ENCODE measurements around the gene MFSD12.

DNA sequence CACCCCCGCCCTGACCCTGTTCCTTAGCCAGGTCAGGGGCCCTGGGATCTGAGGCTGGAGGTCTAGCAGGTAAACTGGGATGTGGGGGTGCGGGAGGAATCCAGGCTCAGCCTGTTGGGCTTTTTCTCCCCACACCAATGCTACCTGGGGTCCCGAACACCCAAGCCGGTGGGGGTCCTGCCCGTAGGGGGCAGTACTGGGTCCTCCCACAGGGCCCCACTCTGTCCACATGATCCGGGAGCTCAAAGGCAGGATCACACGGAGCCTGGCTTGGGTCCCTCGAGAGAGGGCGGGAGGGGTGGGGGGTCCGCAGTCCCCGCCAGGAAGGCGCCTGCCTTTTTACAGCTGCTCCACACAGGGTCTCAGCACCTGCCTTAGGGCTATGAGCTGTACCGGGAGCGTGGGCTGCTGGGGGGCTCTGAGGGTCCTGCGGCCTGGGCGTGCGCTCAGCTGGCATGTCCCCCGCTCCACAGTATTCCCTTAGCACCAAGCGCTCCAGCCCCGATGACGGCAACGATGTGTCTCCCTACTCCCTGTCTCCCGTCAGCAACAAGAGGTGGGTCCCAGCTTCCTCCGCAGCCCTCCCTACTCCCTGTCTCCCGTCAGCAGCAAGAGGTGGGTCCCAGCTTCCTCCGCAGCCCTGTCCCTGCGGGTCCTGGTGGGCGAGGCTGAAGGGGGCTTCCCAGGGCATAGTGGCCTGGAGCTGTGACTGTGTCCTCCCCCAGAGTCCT is 30.7 kb downstream of the MFSD12 start:
- TF ChIP-seq, protein P1, sequence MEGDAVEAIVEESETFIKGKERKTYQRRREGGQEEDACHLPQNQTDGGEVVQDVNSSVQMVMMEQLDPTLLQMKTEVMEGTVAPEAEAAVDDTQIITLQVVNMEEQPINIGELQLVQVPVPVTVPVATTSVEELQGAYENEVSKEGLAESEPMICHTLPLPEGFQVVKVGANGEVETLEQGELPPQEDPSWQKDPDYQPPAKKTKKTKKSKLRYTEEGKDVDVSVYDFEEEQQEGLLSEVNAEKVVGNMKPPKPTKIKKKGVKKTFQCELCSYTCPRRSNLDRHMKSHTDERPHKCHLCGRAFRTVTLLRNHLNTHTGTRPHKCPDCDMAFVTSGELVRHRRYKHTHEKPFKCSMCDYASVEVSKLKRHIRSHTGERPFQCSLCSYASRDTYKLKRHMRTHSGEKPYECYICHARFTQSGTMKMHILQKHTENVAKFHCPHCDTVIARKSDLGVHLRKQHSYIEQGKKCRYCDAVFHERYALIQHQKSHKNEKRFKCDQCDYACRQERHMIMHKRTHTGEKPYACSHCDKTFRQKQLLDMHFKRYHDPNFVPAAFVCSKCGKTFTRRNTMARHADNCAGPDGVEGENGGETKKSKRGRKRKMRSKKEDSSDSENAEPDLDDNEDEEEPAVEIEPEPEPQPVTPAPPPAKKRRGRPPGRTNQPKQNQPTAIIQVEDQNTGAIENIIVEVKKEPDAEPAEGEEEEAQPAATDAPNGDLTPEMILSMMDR (IDR thresholded peaks at IDR 0.05) = no peak
- TF ChIP-seq POLR2A (IDR thresholded peaks at IDR 0.05) = no peak

All from thyroid gland (tissue), 4 donors.